Smooth muscle cell (in vitro differentiated cells): Measurements from ENCODE around the gene HFE. TPM values are rescaled to one million over a fixed set of nuclear protein-coding genes. Genes with fewer than 3 reads are reported as not detected.
A peak's percentile ranks its signal among the peaks of the same experiment; 100 is the strongest.

Experiments
- DNase-seq: peaks from one replicate; lab custom pipeline; 2025; ENCODE audit not compliant: unreplicated experiment; lab: John Stamatoyannopoulos, UW
- H2AFZ ChIP-seq: fragments of 200-600 bp; sonication (generic); 2 replicates; pipeline ENCODE4 v1.6.0; 2016; ENCODE audit warnings: antibody characterized with exemption, low read depth, mild to moderate bottlenecking
- H3F3A ChIP-seq: fragments of 200-600 bp; sonication (generic); 2 replicates; pipeline ENCODE4 v1.6.0; 2017; ENCODE audit warnings: antibody characterized with exemption, low read depth
- H3K27ac ChIP-seq: fragments of 200-600 bp; sonication (generic); 2 replicates; pipeline ENCODE4 v1.5.1; 2016; ENCODE audit warnings: low read depth, mild to moderate bottlenecking
- H3K27me3 ChIP-seq: fragments of 200-600 bp; sonication (generic); 2 replicates; pipeline ENCODE4 v1.6.1; 2016; ENCODE audit warnings: low read depth, mild to moderate bottlenecking
- H3K36me3 ChIP-seq: fragments of 200-600 bp; sonication (generic); 2 replicates; pipeline ENCODE4 v1.5.1; 2016; ENCODE audit warnings: low read depth
- H3K4me1 ChIP-seq: fragments of 200-600 bp; sonication (generic); 2 replicates; pipeline ENCODE4 v1.5.1; 2016; ENCODE audit warnings: low read depth
- H3K4me2 ChIP-seq: fragments of 200-600 bp; sonication (generic); 2 replicates; pipeline ENCODE4 v1.6.0; 2016; ENCODE audit warnings: mild to moderate bottlenecking
- H3K4me3 ChIP-seq: fragments of 200-600 bp; sonication (generic); 2 replicates; pipeline ENCODE4 v1.5.1; 2016; ENCODE audit warnings: mild to moderate bottlenecking
- H3K79me2 ChIP-seq: fragments of 200-600 bp; sonication (generic); 2 replicates; pipeline ENCODE4 v1.6.0; 2016; ENCODE audit warnings: low read depth, mild to moderate bottlenecking
- H3K9ac ChIP-seq: fragments of 200-600 bp; sonication (generic); 2 replicates; pipeline ENCODE4 v1.6.0; 2016; ENCODE audit warnings: low read depth
- H3K9me3 ChIP-seq: fragments of 200-600 bp; sonication (generic); replicated peaks from 2 replicates; pipeline ENCODE4 v1.5.1; 2016; ENCODE audit warnings: low read depth
- H4K20me1 ChIP-seq: fragments of 200-600 bp; sonication (generic); 2 replicates; pipeline ENCODE4 v1.6.0; 2016; ENCODE audit warnings: low read depth
- WGBS: methylation state at CpG from one replicate; pipeline ENCODE4 v1.1.7; 2016; ENCODE audit warnings: low lambda C conversion rate; 5-methylcytosine and 5-hydroxymethylcytosine counted together
- polyA plus RNA-seq: library from polyadenylated mRNA; unstranded; fragments of >200 nt; fragmentation: Nextera tagmentation; extraction: Ambion mirVana; gene quantifications from 2 replicates; pipeline ENCODE4 v1.2.1, GENCODE V29; 2016
- total RNA-seq: library from RNA; depleted of rRNA; stranded (reverse); fragments of >200 nt; gene quantifications from 2 replicates; pipeline ENCODE4 v1.2.3, GENCODE V29; 2014
- TF ChIP-seq, protein P1 (sequence below): fragments of 200-600 bp; sonication (generic); IDR thresholded peaks from 2 replicates; pipeline ENCODE4 v1.5.1; 2017; ENCODE audit warnings: borderline replicate concordance, mild to moderate bottlenecking, antibody characterized with exemption; ENCODE audit not compliant: insufficient read depth, poor library complexity, severe bottlenecking

HFE gene
- total and polyA plus RNA-seq, 2 experiments from 2014 or later, result 2.1 to 4.9 TPM

GRCh38 chr6:26054781-26055718 is 32.2 kb upstream of the HFE start:
- Histone ChIP-seq H3K4me2 (peak overlapping the region; percentile 91), H3K4me1 (peaks cover 22% of the 10 kb centered on the region), H3K9me3 (no peaks in the 10 kb centered on the region), H3K4me3 (peak overlapping the region; percentile 70), H3K27ac (peak overlapping the region; percentile 94), H3K79me2 (no peaks in the 10 kb centered on the region), H3K27me3 (no peaks in the 10 kb centered on the region), H4K20me1 (no peaks in the 10 kb centered on the region), H2AFZ (peak overlapping the region; percentile 79), H3K36me3 (no peaks in the 10 kb centered on the region), H3K9ac (peak overlapping the region; percentile 84), H3F3A (peaks cover 9% of the 10 kb centered on the region)
- under 1% methylated on average over 31 of the region's 31 CpGs for WGBS
- TF ChIP-seq, protein P1, sequence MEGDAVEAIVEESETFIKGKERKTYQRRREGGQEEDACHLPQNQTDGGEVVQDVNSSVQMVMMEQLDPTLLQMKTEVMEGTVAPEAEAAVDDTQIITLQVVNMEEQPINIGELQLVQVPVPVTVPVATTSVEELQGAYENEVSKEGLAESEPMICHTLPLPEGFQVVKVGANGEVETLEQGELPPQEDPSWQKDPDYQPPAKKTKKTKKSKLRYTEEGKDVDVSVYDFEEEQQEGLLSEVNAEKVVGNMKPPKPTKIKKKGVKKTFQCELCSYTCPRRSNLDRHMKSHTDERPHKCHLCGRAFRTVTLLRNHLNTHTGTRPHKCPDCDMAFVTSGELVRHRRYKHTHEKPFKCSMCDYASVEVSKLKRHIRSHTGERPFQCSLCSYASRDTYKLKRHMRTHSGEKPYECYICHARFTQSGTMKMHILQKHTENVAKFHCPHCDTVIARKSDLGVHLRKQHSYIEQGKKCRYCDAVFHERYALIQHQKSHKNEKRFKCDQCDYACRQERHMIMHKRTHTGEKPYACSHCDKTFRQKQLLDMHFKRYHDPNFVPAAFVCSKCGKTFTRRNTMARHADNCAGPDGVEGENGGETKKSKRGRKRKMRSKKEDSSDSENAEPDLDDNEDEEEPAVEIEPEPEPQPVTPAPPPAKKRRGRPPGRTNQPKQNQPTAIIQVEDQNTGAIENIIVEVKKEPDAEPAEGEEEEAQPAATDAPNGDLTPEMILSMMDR, result no peak
- DNase-seq, result peak; percentile 25

DNA sequence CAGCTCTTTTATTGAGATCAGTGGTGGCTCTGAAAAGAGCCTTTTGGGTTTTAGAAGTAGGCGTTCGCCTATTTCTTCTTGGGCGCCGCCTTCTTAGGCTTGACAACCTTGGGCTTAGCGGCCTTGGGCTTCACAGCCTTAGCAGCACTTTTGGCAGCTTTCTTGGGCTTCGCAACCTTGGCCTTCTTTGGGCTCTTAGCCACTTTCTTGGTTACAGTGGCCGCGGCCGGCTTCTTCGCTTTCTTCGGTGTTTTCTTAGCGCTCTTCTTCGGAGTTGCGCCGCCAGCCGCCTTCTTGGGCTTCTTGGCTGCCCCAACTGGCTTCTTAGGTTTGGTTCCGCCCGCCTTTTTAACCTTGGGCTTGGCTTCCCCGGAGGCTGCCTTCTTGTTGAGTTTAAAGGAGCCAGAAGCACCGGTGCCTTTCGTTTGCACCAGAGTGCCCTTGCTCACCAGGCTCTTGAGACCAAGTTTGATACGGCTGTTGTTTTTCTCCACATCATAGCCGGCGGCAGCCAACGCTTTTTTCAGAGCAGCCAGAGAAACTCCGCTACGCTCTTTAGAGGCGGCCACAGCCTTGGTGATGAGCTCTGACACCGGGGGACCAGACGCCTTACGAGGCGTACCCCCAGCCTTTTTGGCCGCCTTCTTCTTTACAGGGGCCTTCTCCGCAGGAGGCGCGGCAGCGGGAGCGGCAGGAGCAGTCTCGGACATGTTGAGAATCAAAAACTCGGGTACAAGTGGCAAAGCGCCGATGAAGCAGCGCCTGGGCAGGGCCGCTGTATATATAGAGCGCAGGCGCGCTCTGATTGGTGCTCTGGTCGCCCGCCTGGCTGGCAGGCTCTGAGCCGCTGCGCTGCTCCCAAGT is 31.3 kb upstream of the HFE start:
- Histone ChIP-seq H4K20me1 (no peaks in the 10 kb centered on the region), H3K4me3 (peak overlapping the region; percentile 70), H3K4me1 (peaks cover 22% of the 10 kb centered on the region), H3F3A (peaks cover 9% of the 10 kb centered on the region), H3K9ac (peak overlapping the region; percentile 84), H2AFZ (peak overlapping the region; percentile 94), H3K9me3 (no peaks in the 10 kb centered on the region), H3K27me3 (no peaks in the 10 kb centered on the region), H3K27ac (peak overlapping the region; percentile 94), H3K4me2 (peak overlapping the region; percentile 91), H3K36me3 (no peaks in the 10 kb centered on the region), H3K79me2 (no peaks in the 10 kb centered on the region)
- under 1% methylated on average over 51 of the region's 51 CpGs for WGBS
- DNase-seq, result peak; percentile 46
- TF ChIP-seq, protein P1, result no peak

DNA sequence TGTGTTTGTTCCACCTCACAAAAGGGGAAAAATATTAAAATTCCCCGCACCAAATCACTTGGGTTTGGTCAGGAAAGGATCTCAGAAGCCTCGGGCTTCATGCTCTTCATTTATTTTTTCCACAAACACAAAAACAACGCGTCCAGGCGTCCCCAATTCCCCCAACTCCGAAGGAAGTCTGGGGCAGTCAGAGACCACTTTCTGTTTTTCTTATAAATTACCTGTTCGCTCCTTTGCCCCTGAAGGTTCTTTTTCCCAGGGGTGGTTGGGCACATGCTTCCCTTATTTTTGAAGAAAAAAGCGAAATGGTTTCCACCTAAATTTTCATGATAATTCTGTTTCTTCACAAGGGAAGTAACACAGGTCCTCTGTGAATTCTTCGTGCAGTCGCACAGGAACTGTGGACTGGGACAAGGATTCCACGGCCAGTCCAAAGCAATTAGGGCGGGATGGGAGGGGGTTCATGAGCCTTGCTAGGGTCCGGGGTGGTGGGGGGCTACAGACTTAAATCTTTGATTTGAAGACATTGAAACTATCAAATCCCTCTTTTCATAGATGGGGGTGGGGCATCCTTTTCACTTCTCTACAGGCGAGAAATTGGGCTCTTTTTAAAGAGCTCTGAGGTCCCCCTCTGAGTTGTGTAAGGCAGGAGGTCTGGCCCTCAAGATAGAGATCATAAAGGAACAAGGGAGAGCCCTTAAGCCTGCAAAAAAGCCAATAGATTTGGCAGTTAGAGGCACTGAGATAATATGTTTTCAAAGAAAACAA is 30.5 kb upstream of the HFE start:
- TF ChIP-seq, protein P1, result no peak
- H3K36me3 ChIP-seq, result no peaks in the 10 kb centered on the region
- H2AFZ ChIP-seq, result peak overlapping the region; percentile 94
- H4K20me1 ChIP-seq, result no peaks in the 10 kb centered on the region
- no peaks in the 10 kb centered on the region for H3K9me3 ChIP-seq
- no peak for DNase-seq
- peak overlapping the region; percentile 94 for H3K27ac ChIP-seq
- H3K9ac ChIP-seq, result peak overlapping the region; percentile 84
- H3K27me3 ChIP-seq, result no peaks in the 10 kb centered on the region
- H3K79me2 ChIP-seq, result no peaks in the 10 kb centered on the region
- WGBS, result 2% methylated on average over 14 of the region's 14 CpGs
- H3K4me3 ChIP-seq, result peak overlapping the region; percentile 70
- peaks cover 22% of the 10 kb centered on the region for H3K4me1 ChIP-seq
- peaks cover 9% of the 10 kb centered on the region for H3F3A ChIP-seq
- peak overlapping the region; percentile 91 for H3K4me2 ChIP-seq
